HS-27A (cell line): ENCODE results near the gene ZNF556.

Source experiments
- DNase-seq: peaks from one replicate; pipeline ENCODE4 v3.0.0-alpha.2; 2012; ENCODE audit warnings: low read depth, missing footprints

The ZNF556 gene

DNA sequence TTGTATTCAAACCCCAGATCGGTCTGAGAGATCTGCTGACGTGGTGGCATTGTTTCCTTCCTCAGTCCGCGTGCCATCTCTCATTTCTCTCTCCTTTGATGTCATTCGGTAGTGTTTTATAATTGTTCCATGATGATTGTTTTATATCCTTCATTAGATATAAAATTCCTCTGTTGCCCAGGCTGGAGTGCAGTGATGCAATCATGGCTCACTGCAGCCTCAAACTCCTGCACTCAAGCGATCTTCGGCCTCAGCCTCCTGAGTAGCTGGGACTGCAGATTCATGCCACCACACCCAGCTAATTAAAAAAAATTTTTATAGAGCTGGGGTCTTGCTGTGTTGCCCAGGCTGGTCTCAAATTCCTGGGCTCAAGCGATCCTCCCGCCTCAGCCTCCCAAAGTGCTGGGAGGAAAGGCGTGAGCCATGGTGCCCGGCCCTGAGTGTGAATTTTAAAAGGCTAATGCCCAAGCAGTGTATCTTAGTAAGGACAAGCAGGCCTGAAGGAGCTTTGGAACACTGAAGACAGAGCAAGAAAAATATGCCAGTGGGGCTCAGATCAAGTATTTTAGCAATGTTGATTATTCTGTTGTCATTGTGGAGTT is 38.9 kb downstream of the ZNF556 start:
- DNase-seq = no peak

DNA sequence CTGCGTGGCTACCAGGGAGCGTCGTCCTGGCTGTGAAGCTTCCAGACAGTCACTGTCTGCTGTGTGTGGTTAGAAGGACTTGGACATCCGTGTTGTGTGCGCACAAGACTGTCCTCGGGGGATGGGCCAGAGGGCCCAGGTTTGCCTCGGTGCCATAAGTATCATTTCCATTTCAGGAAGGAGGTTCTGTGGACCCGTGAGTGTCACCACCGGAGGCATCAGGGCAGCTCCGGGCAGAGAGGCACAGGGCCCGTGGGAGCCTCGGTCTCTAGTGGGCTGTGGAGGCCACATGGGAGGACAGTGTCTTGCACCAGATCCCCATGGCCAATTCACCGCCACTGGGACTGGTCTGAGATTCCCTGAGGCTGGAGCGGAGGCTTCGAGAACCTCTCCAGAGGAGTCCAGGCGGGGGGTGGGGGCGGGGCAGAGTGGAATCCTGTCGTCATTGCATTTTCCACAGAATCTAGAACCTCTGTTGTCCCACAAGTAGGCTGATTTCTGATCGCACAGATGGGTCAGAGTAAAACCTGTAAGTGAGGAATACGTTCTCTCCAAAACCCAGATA is 39.6 kb downstream of the ZNF556 start:
- DNase-seq = no peak

DNA sequence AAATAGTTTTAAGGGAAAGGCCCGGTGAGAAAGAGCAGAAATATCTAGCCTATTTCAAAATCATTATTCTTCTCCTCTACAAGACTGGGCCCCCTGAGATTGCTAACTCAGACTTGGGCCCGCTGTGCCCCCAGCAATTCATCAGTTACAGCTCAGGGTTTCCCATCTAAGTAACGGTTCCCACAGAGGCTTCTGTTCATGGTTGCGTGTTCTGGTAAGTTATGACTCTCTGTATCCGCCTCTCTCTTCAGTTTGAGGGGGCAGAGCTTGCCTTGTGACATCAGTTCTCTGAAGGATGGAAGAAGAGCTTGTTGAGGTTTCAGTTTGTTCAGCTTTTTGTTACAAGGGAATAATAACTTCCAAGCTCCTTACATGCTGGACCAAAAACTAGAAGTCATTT is 45.2 kb downstream of the ZNF556 start:
- DNase-seq = no peak

DNA sequence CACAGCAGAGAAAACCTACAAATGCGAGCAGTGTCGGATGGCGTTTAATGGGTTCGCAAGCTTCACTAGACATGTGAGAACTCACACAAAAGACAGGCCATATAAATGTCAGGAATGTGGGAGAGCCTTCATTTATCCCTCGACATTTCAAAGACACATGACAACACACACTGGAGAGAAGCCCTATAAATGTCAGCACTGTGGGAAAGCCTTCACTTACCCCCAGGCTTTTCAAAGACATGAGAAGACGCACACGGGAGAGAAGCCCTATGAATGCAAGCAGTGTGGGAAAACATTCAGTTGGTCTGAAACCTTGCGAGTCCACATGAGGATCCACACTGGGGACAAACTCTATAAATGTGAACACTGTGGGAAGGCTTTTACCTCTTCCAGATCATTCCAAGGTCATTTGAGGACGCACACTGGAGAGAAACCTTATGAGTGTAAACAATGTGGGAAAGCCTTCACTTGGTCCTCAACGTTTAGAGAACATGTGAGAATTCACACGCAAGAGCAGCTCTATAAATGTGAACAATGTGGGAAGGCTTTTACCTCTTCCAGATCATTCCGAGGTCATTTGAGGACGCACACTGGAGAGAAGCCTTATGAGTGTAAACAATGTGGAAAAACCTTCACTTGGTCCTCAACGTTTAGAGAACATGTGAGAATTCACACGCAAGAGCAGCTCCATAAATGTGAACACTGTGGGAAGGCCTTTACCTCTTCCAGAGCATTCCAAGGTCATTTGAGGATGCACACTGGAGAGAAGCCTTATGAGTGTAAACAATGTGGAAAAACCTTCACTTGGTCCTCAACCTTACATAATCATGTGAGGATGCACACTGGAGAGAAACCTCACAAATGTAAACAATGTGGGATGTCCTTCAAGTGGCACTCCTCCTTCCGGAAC is 50.4 kb downstream of the ZNF556 start:
- no peak for DNase-seq

DNA sequence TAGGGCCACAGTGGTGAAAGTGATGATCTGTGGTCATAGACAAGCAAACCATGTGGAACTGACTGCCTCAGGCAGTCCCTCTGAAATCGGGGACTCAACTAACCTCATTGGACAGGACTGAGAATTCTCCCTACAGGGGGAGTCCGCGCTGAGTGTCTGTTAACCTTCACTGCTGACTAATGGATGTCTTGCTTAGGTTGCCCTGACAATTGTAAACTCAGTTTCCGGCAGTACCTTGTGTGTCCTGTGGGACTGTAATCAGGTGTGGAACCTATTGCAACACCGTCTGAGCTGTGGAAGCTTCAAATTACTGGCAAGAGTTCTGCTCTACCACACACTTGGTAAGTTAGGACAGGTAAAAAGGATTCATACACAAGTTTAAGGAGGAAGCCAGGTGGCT is 55.9 kb downstream of the ZNF556 start:
- no peak for DNase-seq

DNA sequence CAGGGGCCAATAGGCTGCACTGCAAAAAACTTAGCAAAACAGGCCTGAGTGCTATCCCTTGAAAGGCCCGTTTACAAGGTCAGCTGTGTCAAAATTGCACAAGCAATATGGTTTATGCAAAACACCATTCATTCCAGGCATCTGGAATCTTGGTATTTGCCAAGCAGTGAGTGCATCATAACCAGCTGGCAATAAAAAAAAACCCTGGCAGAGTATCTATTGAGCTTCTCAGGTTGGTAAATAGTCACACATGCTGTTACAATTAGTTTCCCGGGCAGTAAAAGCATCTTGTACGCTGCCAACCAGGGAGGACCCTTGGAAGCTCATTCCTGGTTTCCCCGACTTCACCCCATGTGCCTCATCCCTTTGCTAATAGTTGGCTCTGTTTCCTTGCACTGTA is 56.4 kb downstream of the ZNF556 start:
- DNase-seq = no peak

DNA sequence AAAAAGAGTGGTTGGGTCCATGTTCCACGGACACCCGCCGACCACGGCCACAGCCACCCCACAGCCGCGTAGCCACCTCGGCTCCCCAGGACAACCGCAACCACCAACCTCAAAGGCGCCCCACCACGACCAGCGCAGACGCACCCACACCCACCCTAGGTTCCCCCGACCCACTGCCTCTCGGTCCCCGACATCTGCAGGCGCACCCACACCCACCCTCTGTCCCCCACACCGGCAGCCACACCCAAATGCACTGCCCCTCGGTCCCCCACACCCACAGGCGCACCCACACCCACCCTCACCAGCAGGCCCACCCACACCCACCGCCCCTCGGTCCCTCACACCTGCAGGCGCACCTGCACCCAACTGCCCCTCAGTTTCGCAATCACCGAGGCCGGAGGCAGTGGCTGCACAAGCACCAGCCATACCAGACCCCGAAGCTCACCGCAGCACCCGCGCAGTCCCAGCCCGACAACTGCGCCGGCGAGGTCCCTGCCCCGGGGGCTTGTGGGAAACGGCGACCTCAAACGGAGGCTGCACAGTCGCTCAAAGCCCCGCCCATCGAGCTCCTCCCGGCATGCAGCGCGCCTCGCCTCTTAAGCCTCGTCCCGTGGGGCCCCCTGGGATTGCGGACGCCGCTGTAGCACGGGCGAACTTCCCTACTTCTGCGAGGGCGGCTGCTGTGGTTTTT is 59.4 kb downstream of the ZNF556 start:
- no peak for DNase-seq

DNA sequence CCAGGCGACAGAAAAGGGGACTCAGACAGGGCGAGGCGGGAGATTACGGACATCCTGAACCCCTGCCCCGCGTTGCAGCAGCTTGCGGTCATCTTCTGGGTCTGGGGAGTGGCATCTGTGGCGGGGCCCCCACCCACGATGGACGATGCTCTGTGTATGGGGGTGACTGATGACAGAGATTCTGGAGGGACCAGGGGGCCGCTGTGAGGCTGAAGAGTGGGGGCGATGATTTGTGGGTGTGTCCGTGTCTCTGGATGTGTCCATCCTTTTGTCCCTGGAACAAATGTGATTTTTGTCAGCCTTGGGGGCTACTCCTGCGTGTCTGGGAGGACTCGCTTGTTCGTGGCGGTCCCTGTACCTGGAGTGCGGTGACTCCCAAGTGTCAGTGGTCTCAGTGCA is 59.9 kb downstream of the ZNF556 start:
- DNase-seq = no peak
